ENCODE results near the gene CD22.

- TF ChIP-seq CTCF (IDR thresholded peaks at IDR 0.05) (no peak), POLR2A (IDR thresholded peaks at IDR 0.05) (no peak)
These were observed 26.9 kb downstream of the CD22 start for GRCh38 chr19:35355791-35356460.

Measured in tibial nerve (tissue), 3 donors.